Measurements from ENCODE around the gene CHST11. TPM values are rescaled to one million over a fixed set of nuclear protein-coding genes. Genes with fewer than 3 reads are reported as not detected.

Gene CHST11
- total RNA-seq, 1 experiment from 2014 or later: 6.7 TPM

GRCh38 chr12:104456950-104457745 is 400 bp downstream of the CHST11 start:
- peak overlapping the region; percentile 75 for H3K18ac ChIP-seq (ENCODE audit: insufficient read length, low read depth, low read length)
- peaks cover 5% of the 10 kb centered on the region for H4K20me1 ChIP-seq (ENCODE audit: control insufficient read depth, insufficient read depth, insufficient read length)
- H3K23me2 ChIP-seq (ENCODE audit: insufficient read length, low read depth, low read length, poor library complexity, severe bottlenecking): peaks cover 25% of the 10 kb centered on the region
- peak; percentile 71 for DNase-seq
- no peak overlapping the region for H3K23ac ChIP-seq (ENCODE audit: insufficient read length, low read depth, low read length)
- no peak overlapping the region for H2BK5ac ChIP-seq (ENCODE audit: insufficient read length, low read length)
- peak overlapping the region; percentile 52 for H3K9ac ChIP-seq (ENCODE audit: extremely low read depth, insufficient read length, low read length)
- peaks cover 39 to 49% of the 10 kb centered on the region in 2 experiments for H3K4me1 Mint-ChIP-seq
- H2BK12ac ChIP-seq (ENCODE audit: insufficient read length, low read depth, low read length): no peak overlapping the region
- H2AFZ ChIP-seq (ENCODE audit: low read length): no peak overlapping the region
- H2AK5ac ChIP-seq (ENCODE audit: insufficient read length, low read length): no peak overlapping the region
- H3K14ac ChIP-seq (ENCODE audit: insufficient read depth, low read length): peak overlapping the region; percentile 84
- no peak overlapping the region for H4K91ac ChIP-seq (ENCODE audit: insufficient read length, low read depth, low read length)
- peaks cover 61% of the 10 kb centered on the region for H3K27me3 Mint-ChIP-seq (ENCODE audit: low read depth)
- no peaks in the 10 kb centered on the region for H3K9me3 Mint-ChIP-seq
- H3K36me3 Mint-ChIP-seq (ENCODE audit: insufficient read depth in 1 of 3, low read depth in 3 of 3): peaks cover 0 to 2% (median 0%) of the 10 kb centered on the region in 3 experiments; a peak in 2 of 7 replicates
- H3K4me3 Mint-ChIP-seq: peak overlapping the region; percentile 90 to 99
- H3K79me1 ChIP-seq (ENCODE audit: insufficient read depth, low read depth, low read length, poor library complexity, severe bottlenecking): no peaks in the 10 kb centered on the region
- H3K27ac ChIP-seq (ENCODE audit: insufficient read length, low read depth, low read length): no peak overlapping the region
- no peak overlapping the region for H3T11ph ChIP-seq (ENCODE audit: low read length)
- TF ChIP-seq CTCF (conservative IDR thresholded peaks at IDR 0.05): peak; percentile 54
- peak overlapping the region; percentile 97 for H3K4me2 ChIP-seq (ENCODE audit: insufficient read depth, insufficient read length, low read length)
- H4K8ac ChIP-seq (replicated peaks; ENCODE audit: insufficient read length, low read depth, low read length): no peak overlapping the region
- no peak overlapping the region for H4K5ac ChIP-seq (ENCODE audit: insufficient read length, low read depth, low read length)
- WGBS (ENCODE audit: extremely low coverage, insufficient read length, low lambda C conversion rate): no CpG with 5 or more reads among the region's 71 CpGs
- peaks cover 10% of the 10 kb centered on the region; the same call in 1 of the 2 replicates for H3K4me1 ChIP-seq (ENCODE audit: insufficient read depth, low read length)
- no peaks in the 10 kb centered on the region; the same call in 1 of the 2 replicates for H3K79me2 ChIP-seq (ENCODE audit: insufficient read depth, low read length)
- no peak overlapping the region for H2BK20ac ChIP-seq (ENCODE audit: low read depth, low read length, poor library complexity, severe bottlenecking)
- no peak overlapping the region for H3K56ac ChIP-seq (ENCODE audit: insufficient read length, low read depth, low read length)
- no peaks in the 10 kb centered on the region for H3K9me3 ChIP-seq (ENCODE audit: control insufficient read depth, low read depth, low read length)
- H2BK15ac ChIP-seq (ENCODE audit: low read depth, low read length): no peak overlapping the region
- H3K27ac Mint-ChIP-seq: peak overlapping the region in 1 of 3 experiments; percentile 59; a peak in 1 of 7 replicates
- H2BK120ac ChIP-seq (ENCODE audit: low read depth, low read length, poor library complexity, severe bottlenecking): no peak overlapping the region
- H3K4ac ChIP-seq (ENCODE audit: low read depth, low read length): no peak overlapping the region
- H3K27me3 ChIP-seq (ENCODE audit: insufficient read depth, low read length): peaks cover 10% of the 10 kb centered on the region; the same call in 1 of the 2 replicates
